Measurements from ENCODE around the gene RSPRY1. TPM values are rescaled to one million over a fixed set of nuclear protein-coding genes. Genes with fewer than 3 reads are reported as not detected.
"Not testable (repeated sequence)": the region's sequence is repeated elsewhere in the genome, so short reads cannot be mapped to it uniquely, and the experiment has no call there.

The RSPRY1 gene
- total and polyA plus RNA-seq, 5 experiments from 2014 or later: 25.9 to 34.6 (median 29.3) TPM

GRCh38 chr16:57172721-57173290 is 13.3 kb upstream of the RSPRY1 start:
- Mint-ChIP-seq H3K27ac (no peak overlapping the region), H3K36me3 (peaks cover 0 to 65% (median 12%) of the 10 kb centered on the region in 3 donors), H3K4me3 (no peak overlapping the region), H3K4me1 (peaks cover 4 to 12% (median 8%) of the 10 kb centered on the region in 4 donors), H3K27me3 (no peaks in the 10 kb centered on the region), H3K9me3 (no peaks in the 10 kb centered on the region)
- no peak for ATAC-seq
- DNase-seq: no peak
- POLR2A ChIA-PET: interaction anchor here (1.3 to 2.2 kb wide), 2 partner anchors 13 to 206 kb away, joined by 3 to 4 read pairs; partner anchors contain the start of genes PSME3IP1 and RSPRY1

- H3K36me3 Mint-ChIP-seq: peaks cover 0 to 44% (median 10%) of the 10 kb centered on the region in 3 donors
- no peaks in the 10 kb centered on the region for H3K27me3 Mint-ChIP-seq
- no peak overlapping the region for H3K4me3 Mint-ChIP-seq
- DNase-seq (no peak), ATAC-seq (no peak)
- H3K4me1 Mint-ChIP-seq: peaks cover 4 to 13% (median 10%) of the 10 kb centered on the region in 4 donors
- no peak overlapping the region for H3K27ac Mint-ChIP-seq
- no peaks in the 10 kb centered on the region for H3K9me3 Mint-ChIP-seq
- POLR2A ChIA-PET: interaction anchor here (1.3 kb wide), 1 partner anchor 10 kb away, joined by 4 read pairs; the partner anchor contains the start of genes PSME3IP1 and RSPRY1
Observed at GRCh38 chr16:57175896-57176295, 10.2 kb upstream of the RSPRY1 start.

GRCh38 chr16:57178196-57178595 is 7.9 kb upstream of the RSPRY1 start:
- ATAC-seq (no peak), DNase-seq (no peak)
- Mint-ChIP-seq H3K4me3 (no peak overlapping the region), H3K36me3 (peaks cover 0 to 21% (median 5%) of the 10 kb centered on the region in 3 donors), H3K9me3 (no peaks in the 10 kb centered on the region), H3K27ac (peak overlapping the region in 3 of 10 donors; percentile 4 to 69 (median 45)), H3K27me3 (no peaks in the 10 kb centered on the region), H3K4me1 (peaks cover 13 to 25% (median 17%) of the 10 kb centered on the region in 4 donors)
- POLR2A ChIA-PET: interaction anchor here (0.6 kb wide), 1 partner anchor 244 kb away, joined by 3 read pairs; no protein-coding TSS in a partner anchor

- DNase-seq (no peak), ATAC-seq (no peak)
- Mint-ChIP-seq H3K27ac (no peak overlapping the region), H3K36me3 (peaks cover 0 to 15% (median 5%) of the 10 kb centered on the region in 3 donors), H3K27me3 (no peaks in the 10 kb centered on the region), H3K4me3 (no peak overlapping the region), H3K4me1 (peaks cover 14 to 27% (median 19%) of the 10 kb centered on the region in 4 donors), H3K9me3 (no peaks in the 10 kb centered on the region)
- POLR2A ChIA-PET: interaction anchor here (0.6 kb wide), 1 partner anchor 245 kb away, joined by 3 read pairs; no protein-coding TSS in a partner anchor
Observed at GRCh38 chr16:57178793-57179212, 7.3 kb upstream of the RSPRY1 start.

GRCh38 chr16:57179215-57179828 is 6.8 kb upstream of the RSPRY1 start:
- Mint-ChIP-seq H3K4me3 (no peak overlapping the region), H3K9me3 (no peaks in the 10 kb centered on the region), H3K4me1 (peaks cover 17 to 32% (median 24%) of the 10 kb centered on the region in 4 donors), H3K27me3 (no peaks in the 10 kb centered on the region), H3K27ac (no peak overlapping the region), H3K36me3 (peaks cover 0 to 13% (median 5%) of the 10 kb centered on the region in 3 donors)
- ATAC-seq (no peak), DNase-seq (no peak)
- POLR2A ChIA-PET: no interaction called here

GRCh38 chr16:57184113-57184512 is 2.0 kb upstream of the RSPRY1 start:
- peak overlapping the region in 5 of 10 donors; percentile 15 to 97 (median 46) for H3K27ac Mint-ChIP-seq
- H3K27me3 Mint-ChIP-seq: no peaks in the 10 kb centered on the region
- ATAC-seq: no peak
- H3K4me3 Mint-ChIP-seq: peak overlapping the region; percentile 50 to 100 (median 97)
- POLR2A ChIA-PET: no interaction called here
- H3K36me3 Mint-ChIP-seq: peaks cover 0 to 5% (median 0%) of the 10 kb centered on the region in 3 donors
- H3K9me3 Mint-ChIP-seq: peaks cover 0 to 2% (median 0%) of the 10 kb centered on the region in 9 donors
- peaks cover 29 to 63% (median 57%) of the 10 kb centered on the region in 4 donors for H3K4me1 Mint-ChIP-seq
- DNase-seq: no peak

GRCh38 chr16:57184887-57185445 is 1.2 kb upstream of the RSPRY1 start:
- Mint-ChIP-seq H3K4me3 (peak overlapping the region; percentile 95 to 100 (median 98)), H3K27me3 (no peaks in the 10 kb centered on the region), H3K36me3 (peaks cover 0 to 9% (median 0%) of the 10 kb centered on the region in 3 donors), H3K4me1 (peaks cover 31 to 65% (median 59%) of the 10 kb centered on the region in 4 donors), H3K27ac (peak overlapping the region; percentile 92 to 99 (median 98)), H3K9me3 (peaks cover 0 to 2% (median 0%) of the 10 kb centered on the region in 9 donors)
- POLR2A ChIA-PET: interaction anchor here (0.6 to 2.0 kb wide), 12 partner anchors 8 to 572 kb away, joined by 3 to 13 read pairs (median 4); partner anchors contain the start of gene HERPUD1
- DNase-seq (peak in 1 of 10 donors; percentile 1), ATAC-seq (no peak)

GRCh38 chr16:57185446-57185944 is 634 bp upstream of the RSPRY1 start:
- Mint-ChIP-seq H3K4me3 (peak overlapping the region; percentile 95 to 100 (median 98)), H3K27ac (peak overlapping the region; percentile 92 to 99 (median 98)), H3K4me1 (peaks cover 31 to 65% (median 62%) of the 10 kb centered on the region in 4 donors), H3K27me3 (no peaks in the 10 kb centered on the region), H3K9me3 (peaks cover 0 to 2% (median 0%) of the 10 kb centered on the region in 9 donors), H3K36me3 (peaks cover 0 to 9% (median 0%) of the 10 kb centered on the region in 3 donors)
- DNase-seq (peak in 4 of 10 donors; percentile 8 to 64 (median 32)), ATAC-seq (peak; percentile 16 to 39)
- POLR2A ChIA-PET: interaction anchor here (0.6 to 2.0 kb wide), 23 partner anchors 9 to 573 kb away, joined by 3 to 13 read pairs (median 3); partner anchors contain the start of genes ARL2BP and HERPUD1

- Mint-ChIP-seq H3K4me1 (peaks cover 34 to 71% (median 62%) of the 10 kb centered on the region in 4 donors), H3K27me3 (no peaks in the 10 kb centered on the region), H3K4me3 (peak overlapping the region; percentile 95 to 100 (median 98)), H3K27ac (peak overlapping the region; percentile 92 to 99 (median 98)), H3K9me3 (peaks cover 0 to 2% (median 0%) of the 10 kb centered on the region in 9 donors), H3K36me3 (peaks cover 0 to 12% (median 0%) of the 10 kb centered on the region in 3 donors)
- DNase-seq (peak in 7 of 10 donors; percentile 11 to 32 (median 23)), ATAC-seq (peak in 1 of 2 donors; percentile 10)
- POLR2A ChIA-PET: interaction anchor here (0.8 to 2.0 kb wide), 4 partner anchors 43 to 355 kb away, joined by 3 to 4 read pairs (median 4); partner anchors contain the start of gene ADGRG5
Observed at GRCh38 chr16:57186872-57187854, 1.0 kb downstream of the RSPRY1 start.

- Mint-ChIP-seq H3K4me1 (peaks cover 31 to 69% (median 64%) of the 10 kb centered on the region in 4 donors), H3K4me3 (peak overlapping the region; percentile 95 to 100 (median 98)), H3K36me3 (peaks cover 0 to 13% (median 0%) of the 10 kb centered on the region in 3 donors), H3K27ac (peak overlapping the region in 9 of 10 donors; percentile 92 to 99 (median 98))
- not testable (repeated sequence) for H3K27me3 Mint-ChIP-seq, DNase-seq, ATAC-seq, H3K9me3 Mint-ChIP-seq
- POLR2A ChIA-PET: interaction anchor here (0.8 to 1.1 kb wide), 2 partner anchors 48 to 354 kb away, joined by 3 to 4 read pairs; partner anchors contain the start of gene ADGRG5
Observed at GRCh38 chr16:57187902-57188710, 2.0 kb downstream of the RSPRY1 start.

Measured in naive thymus-derived CD8-positive, alpha-beta T cell (primary cell).